GM18508 (cell line): Measurements from ENCODE around the gene CRYBB3.
"Not testable (repeated sequence)": the region's sequence is repeated elsewhere in the genome, so short reads cannot be mapped to it uniquely, and the experiment has no call there.

ENCODE experiments used
- ATAC-seq: cut with Tn5 transposase; IDR thresholded peaks from one replicate; pipeline ENCODE4 v1.9.1; 2021; ENCODE audit warnings: moderate number of reproducible peaks; ENCODE audit not compliant: insufficient read depth, unreplicated experiment

The CRYBB3 gene

GRCh38 chr22:25202290-25202921, 2.7 kb downstream of the CRYBB3 start:
- no peak for ATAC-seq

- no peak for ATAC-seq
Observed at GRCh38 chr22:25203082-25203481, 3.4 kb downstream of the CRYBB3 start.

- ATAC-seq: not testable (repeated sequence)
Observed at GRCh38 chr22:25204547-25204946, 4.9 kb downstream of the CRYBB3 start.

- ATAC-seq: no peak
Observed at GRCh38 chr22:25205847-25206246, 6.2 kb downstream of the CRYBB3 start.

- ATAC-seq: no peak
Observed at GRCh38 chr22:25206998-25207397, 7.3 kb downstream of the CRYBB3 start.

GRCh38 chr22:25207553-25208157, 8.0 kb downstream of the CRYBB3 start:
- no peak for ATAC-seq

GRCh38 chr22:25208328-25208727, 8.7 kb downstream of the CRYBB3 start:
- no peak for ATAC-seq

GRCh38 chr22:25208743-25209505, 9.3 kb downstream of the CRYBB3 start:
- ATAC-seq: no peak

GRCh38 chr22:25210793-25211192, 11.1 kb downstream of the CRYBB3 start:
- no peak for ATAC-seq

GRCh38 chr22:25212337-25212736, 12.7 kb downstream of the CRYBB3 start:
- no peak for ATAC-seq

GRCh38 chr22:25213221-25213620, 13.6 kb downstream of the CRYBB3 start:
- no peak for ATAC-seq

- ATAC-seq: no peak
Observed at GRCh38 chr22:25216230-25216629, 16.6 kb downstream of the CRYBB3 start.

- ATAC-seq: no peak
Observed at GRCh38 chr22:25219211-25219689, 19.6 kb downstream of the CRYBB3 start, which contains the start of gene CRYBB2. Gene CRYBB2, plus strand, starts transcription at chr22:25219639. Its CDS starts 1,791 bp downstream, at chr22:25221430.

- ATAC-seq: no peak
Observed at GRCh38 chr22:25219948-25220442, 20.3 kb downstream of the CRYBB3 start.

- ATAC-seq: no peak
Observed at GRCh38 chr22:25221790-25222189, 22.1 kb downstream of the CRYBB3 start.

GRCh38 chr22:25223269-25223850, 23.7 kb downstream of the CRYBB3 start:
- no peak for ATAC-seq

- ATAC-seq: no peak
Observed at GRCh38 chr22:25228822-25229221, 29.2 kb downstream of the CRYBB3 start.

- ATAC-seq: not testable (repeated sequence)
Observed at GRCh38 chr22:25230760-25231159, 31.1 kb downstream of the CRYBB3 start.

- ATAC-seq: no peak
Observed at GRCh38 chr22:25232301-25232700, 32.6 kb downstream of the CRYBB3 start.

- ATAC-seq: not testable (repeated sequence)
Observed at GRCh38 chr22:25233706-25234105, 34.0 kb downstream of the CRYBB3 start.
